K562 (cell line): ENCODE measurements around the gene PRRC2A. TPM values are rescaled to one million over a fixed set of nuclear protein-coding genes. Genes with fewer than 3 reads are reported as not detected.

ENCODE experiments used
- BACH1 ChIP-seq: fragments of 200-800 bp; sonication (Bioruptor generic); IDR thresholded peaks from 2 replicates; pipeline ENCODE4 v1.6.1; 2016; ENCODE audit warnings: missing genetic modification characterization, missing compliant biosample characterization
- CEBPG ChIP-seq, 3 experiments: fragments of 200-800 bp in 1 of 3; sonication (Bioruptor generic) in 1 of 3; sonication (generic) in 1 of 3; formaldehyde crosslinking in 1 of 3; IDR thresholded peaks in 2 of 3; conservative IDR thresholded peaks in 1 of 3; 2 replicates each; pipeline versions ENCODE4 v1.6.1 to v1.8.0; 2016 to 2022; ENCODE audit warnings: missing compliant biosample characterization in 2 of 3, missing genetic modification characterization in 2 of 3, mild to moderate bottlenecking in 1 of 3, missing genetic modification reagents in 1 of 3
- CGGBP1 ChIP-seq: fragments of 250-450 bp; sonication (Bioruptor Pico); IDR thresholded peaks from 2 replicates; pipeline ENCODE4 v1.9.0; 2021; ENCODE audit warnings: mild to moderate bottlenecking
- E2F4 ChIP-seq: sonication (generic); formaldehyde crosslinking; IDR thresholded peaks from 2 replicates; pipeline ENCODE4 v1.8.0; 2022; ENCODE audit warnings: mild to moderate bottlenecking, low read depth, missing genetic modification reagents
- HNRNPLL ChIP-seq: fragments of 200-400 bp; formaldehyde crosslinking; IDR thresholded peaks from 2 replicates; pipeline ENCODE4 v1.6.1; 2017; ENCODE audit warnings: low read length, low read depth, mild to moderate bottlenecking; ENCODE audit not compliant: poor library complexity, severe bottlenecking
- KHSRP ChIP-seq: fragments of 450-650 bp; IDR thresholded peaks from 2 replicates; pipeline ENCODE4 v1.6.1; 2017
- MAFF ChIP-seq: IDR thresholded peaks from 2 replicates; pipeline ENCODE4 v1.6.1; 2012; ENCODE audit warnings: low read length, improper control_type of control experiment
- SUPT5H ChIP-seq: fragments of 450-650 bp; IDR thresholded peaks from 2 replicates; pipeline ENCODE4 v1.6.1; 2016
- TAF1 ChIP-seq: IDR thresholded peaks from 2 replicates; pipeline ENCODE4 v1.6.1; 2011; ENCODE audit warnings: mild to moderate bottlenecking, low read length, moderate library complexity; ENCODE audit not compliant: insufficient read depth, control insufficient read depth, severe bottlenecking; ENCODE audit errors: extremely low read depth
- TCF3 ChIP-seq: sonication (generic); formaldehyde crosslinking; IDR thresholded peaks from 2 replicates; pipeline ENCODE4 v1.4.0; 2020; ENCODE audit warnings: mild to moderate bottlenecking, missing genetic modification reagents
- TCF7L2 ChIP-seq: fragments of 150-350 bp; IDR thresholded peaks from 2 replicates; pipeline ENCODE4 v1.6.1; 2016; ENCODE audit warnings: low read depth, mild to moderate bottlenecking, low read length, moderate library complexity
- THRA ChIP-seq: fragments of 450-650 bp; IDR thresholded peaks from 2 replicates; pipeline ENCODE4 v1.6.1; 2017; ENCODE audit warnings: mild to moderate bottlenecking, moderate library complexity
- ZFP36 ChIP-seq: fragments of 150-350 bp; IDR thresholded peaks from 2 replicates; pipeline ENCODE4 v1.6.1; 2018; ENCODE audit warnings: low read length, low read depth; ENCODE audit not compliant: partially characterized antibody
- ZFPM2 ChIP-seq: fragments of 250-450 bp; sonication (Bioruptor Pico); IDR thresholded peaks from 2 replicates; pipeline ENCODE4 v1.5.1; 2022; ENCODE audit warnings: mild to moderate bottlenecking
- ZNF518B ChIP-seq: fragments of 250-450 bp; sonication (Bioruptor Pico); IDR thresholded peaks from 2 replicates; pipeline ENCODE4 v1.5.0; 2021; ENCODE audit warnings: mild to moderate bottlenecking, moderate library complexity
- polyA plus RNA-seq, 8 experiments: library from polyadenylated mRNA; depleted of rRNA in 4 of 8; stranded (reverse) in 5 of 8; unstranded in 3 of 8; fragments of >200 nt; fragmentation: Nextera tagmentation in 2 of 8; fragmentation: Illumina TruSeq in 1 of 8; extraction: Ambion mirVana in 2 of 8; extraction: Trizol in 1 of 8; gene quantifications; 2 replicates each; pipeline versions ENCODE4 v1.2.1 to v1.2.3, GENCODE V29; 2011 to 2014; ENCODE audit warnings: inconsistent platforms in 1 of 8, missing spikeins in 1 of 8
- total RNA-seq, 7 experiments: library from RNA; depleted of rRNA in 6 of 7; stranded (reverse); fragments of >200 nt in 6 of 7; fragmentation: Illumina TruSeq in 2 of 7; extraction: Trizol in 2 of 7; gene quantifications; 2 replicates each; pipeline versions ENCODE4 v1.2.1 to v1.2.3, GENCODE V29; 2011 to 2021; ENCODE audit warnings: low replicate concordance in 1 of 7
- TF ChIP-seq, protein P1 (sequence below), 2 experiments: fragments of 450-650 bp; conservative IDR thresholded peaks; 2 replicates each; pipeline ENCODE4 v1.6.1; 2017; ENCODE audit warnings: mild to moderate bottlenecking in 2 of 2, moderate library complexity in 2 of 2
- TF ChIP-seq, protein P2 (sequence below): sonication (generic); IDR thresholded peaks from 2 replicates; pipeline ENCODE4 v1.6.1; 2016

PRRC2A gene
- total and polyA plus RNA-seq, 9 of the 15 experiments (the other 6 are each of a cell fraction or from before 2014, with no cell fraction given) = 1.0 to 332 (median 63.0) TPM

DNA sequence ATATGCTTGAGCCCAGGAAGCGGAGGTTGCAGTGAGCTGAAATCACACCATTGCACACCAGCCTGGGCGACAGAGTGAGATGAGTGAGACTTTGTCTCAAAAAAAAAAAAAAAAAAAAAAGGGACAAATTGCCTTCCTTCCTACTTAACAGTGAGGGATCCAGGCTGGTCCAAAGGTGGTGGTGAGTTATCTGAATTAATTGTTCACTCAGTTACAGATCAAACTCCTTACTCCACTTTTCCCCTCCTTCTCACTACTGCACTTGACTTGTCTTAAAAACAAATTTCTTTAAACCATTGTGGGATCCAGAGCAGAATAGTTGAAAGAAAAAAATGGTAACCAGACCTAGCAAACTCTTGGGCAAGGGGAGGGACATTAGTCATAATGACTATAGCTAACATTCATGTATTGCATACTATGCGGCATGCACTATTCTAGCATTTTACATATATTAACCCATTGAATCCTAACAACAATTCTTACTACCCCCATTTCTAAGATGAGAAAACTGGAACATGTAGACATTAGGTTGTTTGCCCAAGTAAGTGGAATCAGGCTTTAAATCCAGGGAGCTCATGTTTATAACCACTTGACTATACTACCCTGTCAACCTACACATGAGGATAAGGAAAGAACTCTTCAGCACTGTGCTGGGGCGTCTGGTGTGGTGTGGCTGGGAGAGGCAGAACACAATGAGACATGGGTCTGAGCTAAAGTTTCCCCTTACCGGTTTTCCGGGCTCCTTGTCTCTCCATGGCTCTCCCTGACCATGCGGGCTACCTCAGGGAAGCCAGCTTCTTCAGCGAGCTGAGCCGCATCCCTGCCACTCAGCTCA, 42.8 kb downstream of the PRRC2A start (continued):
- TF ChIP-seq CEBPG (CRISPR knock-in tag; IDR thresholded peaks at IDR 0.05) (0 out of 2 replicates have a peak, but pooled peaks have one; percentile 39), CEBPG (tag; conservative IDR thresholded peaks at IDR 0.05 in 1 of 2, IDR thresholded peaks at IDR 0.05 in 1 of 2) (no peak), KHSRP (no peak), E2F4 (CRISPR knock-in tag) (no peak), ZFPM2 (CRISPR knock-in tag) (no peak), TCF7L2 (no peak), CGGBP1 (CRISPR knock-in tag) (0 out of 2 replicates have a peak, but pooled peaks have one; percentile 31), HNRNPLL (no peak), THRA (no peak), ZNF518B (no peak), BACH1 (tag) (no peak), TCF3 (no peak), SUPT5H (no peak), ZFP36 (no peak), TAF1 (no peak), MAFF (no peak)
- TF ChIP-seq, protein P1, sequence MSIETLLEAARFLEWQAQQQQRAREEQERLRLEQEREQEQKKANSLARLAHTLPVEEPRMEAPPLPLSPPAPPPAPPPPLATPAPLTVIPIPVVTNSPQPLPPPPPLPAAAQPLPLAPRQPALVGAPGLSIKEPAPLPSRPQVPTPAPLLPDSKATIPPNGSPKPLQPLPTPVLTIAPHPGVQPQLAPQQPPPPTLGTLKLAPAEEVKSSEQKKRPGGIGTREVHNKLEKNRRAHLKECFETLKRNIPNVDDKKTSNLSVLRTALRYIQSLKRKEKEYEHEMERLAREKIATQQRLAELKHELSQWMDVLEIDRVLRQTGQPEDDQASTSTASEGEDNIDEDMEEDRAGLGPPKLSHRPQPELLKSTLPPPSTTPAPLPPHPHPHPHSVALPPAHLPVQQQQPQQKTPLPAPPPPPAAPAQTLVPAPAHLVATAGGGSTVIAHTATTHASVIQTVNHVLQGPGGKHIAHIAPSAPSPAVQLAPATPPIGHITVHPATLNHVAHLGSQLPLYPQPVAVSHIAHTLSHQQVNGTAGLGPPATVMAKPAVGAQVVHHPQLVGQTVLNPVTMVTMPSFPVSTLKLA (conservative IDR thresholded peaks at IDR 0.05) = no peak
- TF ChIP-seq, protein P2, sequence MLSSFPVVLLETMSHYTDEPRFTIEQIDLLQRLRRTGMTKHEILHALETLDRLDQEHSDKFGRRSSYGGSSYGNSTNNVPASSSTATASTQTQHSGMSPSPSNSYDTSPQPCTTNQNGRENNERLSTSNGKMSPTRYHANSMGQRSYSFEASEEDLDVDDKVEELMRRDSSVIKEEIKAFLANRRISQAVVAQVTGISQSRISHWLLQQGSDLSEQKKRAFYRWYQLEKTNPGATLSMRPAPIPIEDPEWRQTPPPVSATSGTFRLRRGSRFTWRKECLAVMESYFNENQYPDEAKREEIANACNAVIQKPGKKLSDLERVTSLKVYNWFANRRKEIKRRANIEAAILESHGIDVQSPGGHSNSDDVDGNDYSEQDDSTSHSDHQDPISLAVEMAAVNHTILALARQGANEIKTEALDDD = peak; percentile 71
